ENCODE measurements around the gene SLC2A5. TPM values are rescaled to one million over a fixed set of nuclear protein-coding genes. Genes with fewer than 3 reads are reported as not detected.
"Not testable (repeated sequence)": the region's sequence is repeated elsewhere in the genome, so short reads cannot be mapped to it uniquely, and the experiment has no call there.

SLC2A5 gene
- total RNA-seq, 2 experiments from 2014 or later, result 0.08 TPM; not detected in 1

- DNase-seq, H3K27ac Mint-ChIP-seq, H3K9me3 Mint-ChIP-seq, H3K4me3 Mint-ChIP-seq, H3K27me3 Mint-ChIP-seq, H3K36me3 Mint-ChIP-seq: not testable (repeated sequence)
- H3K4me1 Mint-ChIP-seq, result peaks cover 14% of the 10 kb centered on the region
Measured at GRCh38 chr1:9001534-9002214, 67.8 kb downstream of the SLC2A5 start.

- H3K36me3 Mint-ChIP-seq, result not testable (repeated sequence)
Measured at GRCh38 chr1:8993962-8994675, 75.3 kb downstream of the SLC2A5 start.

GRCh38 chr1:8992936-8993687 is 76.3 kb downstream of the SLC2A5 start:
- no peak for DNase-seq
- peaks cover 7% of the 10 kb centered on the region for H3K4me1 Mint-ChIP-seq
- no peaks in the 10 kb centered on the region for H3K36me3 Mint-ChIP-seq
- H3K4me3 Mint-ChIP-seq, result no peak overlapping the region
- peaks cover 1% of the 10 kb centered on the region for H3K9me3 Mint-ChIP-seq
- no peak overlapping the region for H3K27ac Mint-ChIP-seq
- H3K27me3 Mint-ChIP-seq, result no peaks in the 10 kb centered on the region

More at GRCh38 chr1:8993962-8994675, 75.3 kb downstream of the SLC2A5 start:
- H3K4me3 Mint-ChIP-seq, H3K9me3 Mint-ChIP-seq, H3K4me1 Mint-ChIP-seq, H3K27ac Mint-ChIP-seq, DNase-seq, H3K27me3 Mint-ChIP-seq: not testable (repeated sequence)

GRCh38 chr1:8989821-8990220 is 79.6 kb downstream of the SLC2A5 start:
- no peaks in the 10 kb centered on the region for H3K36me3 Mint-ChIP-seq
- no peak overlapping the region for H3K4me3 Mint-ChIP-seq
- peaks cover 18% of the 10 kb centered on the region for H3K4me1 Mint-ChIP-seq
- no peak for DNase-seq
- no peaks in the 10 kb centered on the region for H3K27me3 Mint-ChIP-seq
- H3K27ac Mint-ChIP-seq, result no peak overlapping the region
- H3K9me3 Mint-ChIP-seq, result peaks cover 1% of the 10 kb centered on the region

- Mint-ChIP-seq H3K36me3 (no peaks in the 10 kb centered on the region), H3K4me3 (no peak overlapping the region), H3K27ac (no peak overlapping the region), H3K4me1 (peaks cover 21% of the 10 kb centered on the region), H3K9me3 (peaks cover 1% of the 10 kb centered on the region), H3K27me3 (no peaks in the 10 kb centered on the region)
- DNase-seq, result no peak
Measured at GRCh38 chr1:8989061-8989460, 80.4 kb downstream of the SLC2A5 start.

- Mint-ChIP-seq H3K4me1 (peaks cover 25% of the 10 kb centered on the region), H3K9me3 (peaks cover under 1% of the 10 kb centered on the region), H3K27ac (no peak overlapping the region)
Measured at GRCh38 chr1:8988618-8988967, 80.8 kb downstream of the SLC2A5 start.

GRCh38 chr1:8987881-8988617 is 81.4 kb downstream of the SLC2A5 start:
- peak overlapping the region; percentile 37 for H3K4me3 Mint-ChIP-seq
- H3K27me3 Mint-ChIP-seq, result no peaks in the 10 kb centered on the region
- H3K4me1 Mint-ChIP-seq, result peaks cover 29% of the 10 kb centered on the region
- DNase-seq, result peak; percentile 71
- peak overlapping the region; percentile 85 for H3K27ac Mint-ChIP-seq
- H3K36me3 Mint-ChIP-seq, result no peaks in the 10 kb centered on the region
- H3K9me3 Mint-ChIP-seq, result no peaks in the 10 kb centered on the region

More at GRCh38 chr1:8988618-8988967, 80.8 kb downstream of the SLC2A5 start:
- Mint-ChIP-seq H3K4me3 (no peak overlapping the region), H3K27me3 (no peaks in the 10 kb centered on the region), H3K36me3 (no peaks in the 10 kb centered on the region)
- DNase-seq, result no peak

- Mint-ChIP-seq H3K27me3 (no peaks in the 10 kb centered on the region), H3K9me3 (no peaks in the 10 kb centered on the region), H3K36me3 (no peaks in the 10 kb centered on the region), H3K4me3 (peak overlapping the region; percentile 57), H3K27ac (peak overlapping the region; percentile 87), H3K4me1 (peaks cover 29% of the 10 kb centered on the region)
- DNase-seq, result no peak
Measured at GRCh38 chr1:8986814-8987190, 82.6 kb downstream of the SLC2A5 start.

- H3K27me3 Mint-ChIP-seq, result no peaks in the 10 kb centered on the region
- peaks cover 29% of the 10 kb centered on the region for H3K4me1 Mint-ChIP-seq
- peak overlapping the region; percentile 57 for H3K4me3 Mint-ChIP-seq
Measured at GRCh38 chr1:8985915-8986813, 83.3 kb downstream of the SLC2A5 start.

More at GRCh38 chr1:8985915-8986813, 83.3 kb downstream of the SLC2A5 start:
- Mint-ChIP-seq H3K9me3 (no peaks in the 10 kb centered on the region), H3K36me3 (no peaks in the 10 kb centered on the region), H3K27ac (peak overlapping the region; percentile 87)
- DNase-seq, result no peak

Other genes with a start within 250 kb of the SLC2A5 start
- gene ENO1, start 190.9 kb downstream of the SLC2A5 start, total RNA-seq, result 1,000 to 10,000 TPM; 3,744 to 3,761 TPM
- gene CA6, start 123.8 kb downstream of the SLC2A5 start, total RNA-seq, result 10 to 100 TPM; 12.3 to 13.7 TPM
- under 1 TPM in 1 of 2 experiments, not detected in 1; 0.14 TPM for gene SLC2A7, start 43.2 kb downstream of the SLC2A5 start, total RNA-seq
- gene GPR157, start 59.5 kb upstream of the SLC2A5 start, total RNA-seq, result 1 to 10 TPM; 2.1 to 2.3 TPM
- 1 to 10 TPM; 5.7 to 5.9 TPM for gene H6PD, start 165.1 kb upstream of the SLC2A5 start, total RNA-seq
- gene SPSB1, start 223.3 kb upstream of the SLC2A5 start, total RNA-seq, result under 1 TPM; 0.36 to 0.37 TPM

Measured in activated naive CD8-positive, alpha-beta T cell treated with anti-CD3 and anti-CD28 coated beads for 36 hours (primary cell).